A549 (cell line): ENCODE data around the gene HDLBP. TPM values are rescaled to one million over a fixed set of nuclear protein-coding genes. Genes with fewer than 3 reads are reported as not detected.

ENCODE experiments used
- ATAC-seq, 2 experiments: fragments of 200-7000 bp in 1 of 2; fragments of >200 bp in 1 of 2; cut with Nextera tagmentation in 1 of 2; cut with Tn5 transposase in 1 of 2; 3 replicates each; pipeline versions ENCODE4 v1.8.0 to v1.9.1; 2018 to 2020; ENCODE audit warnings: mild to moderate bottlenecking in 1 of 2, moderate library complexity in 1 of 2
- CTCF ChIA-PET: fragments of 300-600 bp; sonication (Branson Sonifier 250); formaldehyde crosslinking; extraction: SDS; loops from one replicate; lab custom pipeline; 2021; ENCODE audit warnings: antibody characterized with exemption, inconsistent platforms; lab: Yijun Ruan, JAX
- POLR2A ChIA-PET: fragments of 350-600 bp; formaldehyde crosslinking; extraction: SDS; loops from one replicate; lab custom pipeline; 2021; ENCODE audit warnings: antibody characterized with exemption, inconsistent platforms; lab: Yijun Ruan, JAX
- DNase-seq, 2 experiments: peaks; one replicate each; pipeline versions ENCODE4 v3.0.0 to v3.0.0-alpha.2; 2011 to 2016; ENCODE audit warnings: low read depth in 1 of 2, low spot score in 1 of 2
- FAIRE-seq: peaks from 2 replicates; lab custom pipeline; 2011; peaks lifted over from hg19 to GRCh38; lab: Jason Lieb, UNC
- H3K27ac ChIP-seq, 2 experiments: fragments of >200 bp; sonication (Bioruptor Twin); formaldehyde crosslinking; 3 replicates each; pipeline ENCODE4 v1.5.1; 2016 to 2017
- H3K4me1 ChIP-seq: fragments of >200 bp; sonication (Bioruptor Twin); formaldehyde crosslinking; 3 replicates; pipeline ENCODE4 v1.6.1; 2016
- H3K4me2 ChIP-seq: fragments of >200 bp; sonication (Bioruptor Twin); formaldehyde crosslinking; 3 replicates; pipeline ENCODE4 v1.6.1; 2016
- H3K4me3 ChIP-seq: fragments of >200 bp; sonication (Bioruptor Twin); formaldehyde crosslinking; 3 replicates; pipeline ENCODE4 v1.5.1; 2016
- H3K9me3 ChIP-seq: fragments of >200 bp; sonication (Bioruptor Twin); formaldehyde crosslinking; 3 replicates; pipeline ENCODE4 v1.6.1; 2016
- CBX2 ChIP-seq: fragments of 200-600 bp; sonication (generic); IDR thresholded peaks from 2 replicates; pipeline ENCODE4 v1.6.1; 2016; ENCODE audit warnings: low read depth, mild to moderate bottlenecking, borderline replicate concordance
- EP300 ChIP-seq, 2 experiments: fragments of >200 bp; sonication (Bioruptor Twin); formaldehyde crosslinking; IDR thresholded peaks; 2 replicates in 1 of 2; 3 replicates in 1 of 2; pipeline ENCODE4 v1.6.1; 2016 to 2017
- FOSL2 ChIP-seq, 2 experiments: fragments of 450-650 bp in 1 of 2; fragments of >200 bp in 1 of 2; sonication (Bioruptor Twin) in 1 of 2; formaldehyde crosslinking; IDR thresholded peaks; 2 replicates each; pipeline versions ENCODE4 v1.5.0 to v1.6.1; 2016 to 2020; ENCODE audit warnings: mild to moderate bottlenecking in 1 of 2, moderate library complexity in 1 of 2
- GATA3 ChIP-seq: IDR thresholded peaks from 2 replicates; pipeline ENCODE4 v1.6.1; 2012; ENCODE audit warnings: borderline replicate concordance
- HEYL ChIP-seq: fragments of 250-450 bp; sonication (Bioruptor Pico); IDR thresholded peaks from 2 replicates; pipeline ENCODE4 v1.8.0; 2021; ENCODE audit warnings: mild to moderate bottlenecking, moderate library complexity
- HOXB13 ChIP-seq: fragments of 250-450 bp; sonication (Bioruptor Pico); IDR thresholded peaks from 2 replicates; pipeline ENCODE4 v1.5.0; 2020; ENCODE audit warnings: low read depth, mild to moderate bottlenecking, moderate library complexity
- JUN ChIP-seq, 2 experiments: fragments of >200 bp; sonication (Bioruptor Twin); formaldehyde crosslinking; IDR thresholded peaks; 2 replicates in 1 of 2; 3 replicates in 1 of 2; pipeline ENCODE4 v1.6.1; 2016 to 2017
- KDM5A ChIP-seq: fragments of 200-600 bp; sonication (generic); IDR thresholded peaks from 2 replicates; pipeline ENCODE4 v1.6.1; 2016; ENCODE audit warnings: antibody characterized with exemption, mild to moderate bottlenecking
- NPAS2 ChIP-seq: fragments of 250-450 bp; sonication (Bioruptor Pico); IDR thresholded peaks from 2 replicates; pipeline ENCODE4 v1.8.0; 2022; ENCODE audit warnings: mild to moderate bottlenecking, moderate library complexity, borderline replicate concordance
- POLR2AphosphoS2 ChIP-seq: conservative IDR thresholded peaks from 2 replicates; pipeline ENCODE4 v1.6.1; 2012; ENCODE audit warnings: low read length, improper control_type of control experiment, inconsistent platforms
- TFCP2L1 ChIP-seq: fragments of 250-450 bp; sonication (Bioruptor Pico); IDR thresholded peaks from 2 replicates; pipeline ENCODE4 v1.5.0; 2021; ENCODE audit warnings: mild to moderate bottlenecking
- TP53 ChIP-seq: fragments of 250-450 bp; sonication (Bioruptor Pico); IDR thresholded peaks from 2 replicates; pipeline ENCODE4 v1.5.0; 2021; ENCODE audit warnings: mild to moderate bottlenecking, moderate library complexity
- ZC3H11A ChIP-seq: fragments of 450-650 bp; IDR thresholded peaks from 2 replicates; pipeline ENCODE4 v1.6.1; 2014; ENCODE audit warnings: antibody characterized with exemption, mild to moderate bottlenecking
- WGBS: methylation state at CpG from one replicate; pipeline ENCODE4 v1.1.6; 2017; ENCODE audit errors: missing lambda C conversion rate; 5-methylcytosine and 5-hydroxymethylcytosine counted together
- polyA plus RNA-seq, 4 experiments: library from polyadenylated mRNA; depleted of rRNA in 3 of 4; stranded (reverse); fragments of >200 nt; fragmentation: RNase III in 1 of 4; extraction: RNeasy Plus Mini Kit Qiagen cat#74134 plus additional on column Dnase treatment in 1 of 4; gene quantifications; 2 replicates in 3 of 4; 3 replicates in 1 of 4; pipeline ENCODE4 v1.2.3, GENCODE V29; 2011 to 2017
- TF ChIP-seq, protein P1 (sequence below): IDR thresholded peaks from 2 replicates; pipeline ENCODE4 v1.6.1; 2012
- TF ChIP-seq, protein P2 (sequence below): fragments of 200-600 bp; sonication (generic); IDR thresholded peaks from 2 replicates; pipeline ENCODE4 v1.6.1; 2016; ENCODE audit warnings: antibody characterized with exemption, mild to moderate bottlenecking, moderate library complexity
- TF ChIP-seq, protein P3 (sequence below): fragments of 250-450 bp; sonication (Bioruptor Pico); IDR thresholded peaks from 2 replicates; pipeline ENCODE4 v1.5.0; 2021; ENCODE audit warnings: mild to moderate bottlenecking, moderate library complexity, borderline replicate concordance

Gene HDLBP
- polyA plus RNA-seq, 2 of the 4 experiments (the other 2 are of a cell fraction): 248 to 292 TPM

DNA sequence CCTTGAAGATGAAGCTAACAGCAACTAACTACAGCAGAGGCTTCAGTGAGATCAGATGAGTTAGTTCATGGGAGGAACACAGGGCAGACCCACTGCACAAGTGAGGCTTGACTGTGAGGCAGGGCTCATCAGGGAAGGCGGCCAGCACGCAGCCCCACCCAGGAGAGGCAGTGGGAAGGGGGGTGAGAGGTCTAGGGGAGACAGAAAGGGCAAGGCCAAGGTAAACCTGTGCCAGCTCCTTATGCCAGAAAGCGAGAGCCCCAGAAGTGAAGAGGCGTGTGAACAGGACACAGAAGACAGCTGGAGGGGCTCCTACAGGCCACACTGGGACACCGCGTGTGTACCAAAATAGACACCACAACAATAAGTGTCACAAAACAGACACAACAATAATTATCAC is 78.4 kb downstream of the HDLBP start:
- CTCF ChIA-PET: interaction anchor here (0.7 to 1.3 kb wide), 3 partner anchors 19 to 29 kb away, joined by 3 read pairs; no protein-coding TSS in a partner anchor
- POLR2A ChIA-PET: no interaction called here
- TF ChIP-seq FOSL2 (IDR thresholded peaks at IDR 0.05) (no peak), FOSL2 (CRISPR knock-in tag; IDR thresholded peaks at IDR 0.05) (no peak), TFCP2L1 (CRISPR knock-in tag) (no peak), KDM5A (no peak), TP53 (CRISPR knock-in tag) (no peak), POLR2AphosphoS2 (no peak), CBX2 (no peak), NPAS2 (CRISPR knock-in tag) (no peak)
- TF ChIP-seq, protein P1, sequence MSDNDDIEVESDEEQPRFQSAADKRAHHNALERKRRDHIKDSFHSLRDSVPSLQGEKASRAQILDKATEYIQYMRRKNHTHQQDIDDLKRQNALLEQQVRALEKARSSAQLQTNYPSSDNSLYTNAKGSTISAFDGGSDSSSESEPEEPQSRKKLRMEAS: no peak
- TF ChIP-seq, protein P2, sequence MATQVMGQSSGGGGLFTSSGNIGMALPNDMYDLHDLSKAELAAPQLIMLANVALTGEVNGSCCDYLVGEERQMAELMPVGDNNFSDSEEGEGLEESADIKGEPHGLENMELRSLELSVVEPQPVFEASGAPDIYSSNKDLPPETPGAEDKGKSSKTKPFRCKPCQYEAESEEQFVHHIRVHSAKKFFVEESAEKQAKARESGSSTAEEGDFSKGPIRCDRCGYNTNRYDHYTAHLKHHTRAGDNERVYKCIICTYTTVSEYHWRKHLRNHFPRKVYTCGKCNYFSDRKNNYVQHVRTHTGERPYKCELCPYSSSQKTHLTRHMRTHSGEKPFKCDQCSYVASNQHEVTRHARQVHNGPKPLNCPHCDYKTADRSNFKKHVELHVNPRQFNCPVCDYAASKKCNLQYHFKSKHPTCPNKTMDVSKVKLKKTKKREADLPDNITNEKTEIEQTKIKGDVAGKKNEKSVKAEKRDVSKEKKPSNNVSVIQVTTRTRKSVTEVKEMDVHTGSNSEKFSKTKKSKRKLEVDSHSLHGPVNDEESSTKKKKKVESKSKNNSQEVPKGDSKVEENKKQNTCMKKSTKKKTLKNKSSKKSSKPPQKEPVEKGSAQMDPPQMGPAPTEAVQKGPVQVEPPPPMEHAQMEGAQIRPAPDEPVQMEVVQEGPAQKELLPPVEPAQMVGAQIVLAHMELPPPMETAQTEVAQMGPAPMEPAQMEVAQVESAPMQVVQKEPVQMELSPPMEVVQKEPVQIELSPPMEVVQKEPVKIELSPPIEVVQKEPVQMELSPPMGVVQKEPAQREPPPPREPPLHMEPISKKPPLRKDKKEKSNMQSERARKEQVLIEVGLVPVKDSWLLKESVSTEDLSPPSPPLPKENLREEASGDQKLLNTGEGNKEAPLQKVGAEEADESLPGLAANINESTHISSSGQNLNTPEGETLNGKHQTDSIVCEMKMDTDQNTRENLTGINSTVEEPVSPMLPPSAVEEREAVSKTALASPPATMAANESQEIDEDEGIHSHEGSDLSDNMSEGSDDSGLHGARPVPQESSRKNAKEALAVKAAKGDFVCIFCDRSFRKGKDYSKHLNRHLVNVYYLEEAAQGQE: no peak
- FAIRE-seq (no peak), ATAC-seq (no peak), DNase-seq (no peak)
- no peak overlapping the region for H3K4me3 ChIP-seq
- H3K4me2 ChIP-seq: no peak overlapping the region
- no peaks in the 10 kb centered on the region for H3K4me1 ChIP-seq
- over 99% methylated on average over 6 of the region's 6 CpGs for WGBS
- H3K9me3 ChIP-seq: no peaks in the 10 kb centered on the region
- H3K27ac ChIP-seq: no peak overlapping the region

DNA sequence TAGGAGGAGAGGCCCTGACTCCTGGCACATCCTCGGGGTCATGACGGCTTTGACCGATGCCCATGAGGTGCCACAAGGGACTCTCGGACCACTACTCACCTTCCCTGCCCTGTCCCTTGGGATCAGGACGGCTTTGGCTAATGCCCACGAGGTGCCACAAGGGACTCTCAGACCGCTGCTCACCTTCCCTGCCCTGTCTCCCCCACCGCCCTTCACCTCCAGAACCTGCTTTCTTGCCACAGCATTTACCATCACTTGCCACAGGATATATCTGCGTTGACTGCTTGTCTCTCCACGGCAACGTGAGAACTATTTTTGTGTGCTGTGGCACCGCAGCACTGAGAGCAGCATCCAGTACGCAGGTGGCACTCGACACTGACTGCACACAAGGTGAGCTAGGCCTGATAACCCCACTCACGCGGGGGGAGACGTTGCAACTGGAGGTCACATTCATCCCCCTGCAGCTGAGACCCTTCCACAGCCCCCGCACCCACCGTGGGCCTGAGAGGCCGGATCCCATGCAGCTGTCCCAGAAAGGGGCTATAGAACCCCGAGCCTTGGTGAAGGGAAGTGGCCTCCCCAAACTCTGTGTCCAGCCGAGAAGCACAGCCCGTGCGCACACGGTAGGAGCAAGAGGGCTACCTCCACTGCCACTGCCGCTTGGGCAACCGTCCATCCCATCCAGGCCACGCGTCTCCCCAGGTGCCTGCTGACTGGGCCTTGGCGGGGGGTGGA is 79.4 kb downstream of the HDLBP start:
- Histone ChIP-seq H3K9me3 (no peaks in the 10 kb centered on the region), H3K4me1 (no peaks in the 10 kb centered on the region), H3K27ac (no peak overlapping the region), H3K4me2 (no peak overlapping the region), H3K4me3 (no peak overlapping the region)
- TF ChIP-seq HEYL (CRISPR knock-in tag): no peak
- no peak for TF ChIP-seq FOSL2 (IDR thresholded peaks at IDR 0.05)
- TF ChIP-seq FOSL2 (CRISPR knock-in tag; IDR thresholded peaks at IDR 0.05): no peak
- TF ChIP-seq, protein P2: no peak
- TF ChIP-seq JUN (IDR thresholded peaks at IDR 0.05): no peak
- TF ChIP-seq ZC3H11A: no peak
- TF ChIP-seq, protein P3, sequence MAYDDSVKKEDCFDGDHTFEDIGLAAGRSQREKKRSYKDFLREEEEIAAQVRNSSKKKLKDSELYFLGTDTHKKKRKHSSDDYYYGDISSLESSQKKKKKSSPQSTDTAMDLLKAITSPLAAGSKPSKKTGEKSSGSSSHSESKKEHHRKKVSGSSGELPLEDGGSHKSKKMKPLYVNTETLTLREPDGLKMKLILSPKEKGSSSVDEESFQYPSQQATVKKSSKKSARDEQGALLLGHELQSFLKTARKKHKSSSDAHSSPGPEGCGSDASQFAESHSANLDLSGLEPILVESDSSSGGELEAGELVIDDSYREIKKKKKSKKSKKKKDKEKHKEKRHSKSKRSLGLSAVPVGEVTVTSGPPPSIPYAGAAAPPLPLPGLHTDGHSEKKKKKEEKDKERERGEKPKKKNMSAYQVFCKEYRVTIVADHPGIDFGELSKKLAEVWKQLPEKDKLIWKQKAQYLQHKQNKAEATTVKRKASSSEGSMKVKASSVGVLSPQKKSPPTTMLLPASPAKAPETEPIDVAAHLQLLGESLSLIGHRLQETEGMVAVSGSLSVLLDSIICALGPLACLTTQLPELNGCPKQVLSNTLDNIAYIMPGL (CRISPR knock-in tag): no peak
- TF ChIP-seq KDM5A: no peak
- TF ChIP-seq GATA3: no peak
- TF ChIP-seq TFCP2L1 (CRISPR knock-in tag): no peak
- no peak for TF ChIP-seq HOXB13
- TF ChIP-seq EP300 (IDR thresholded peaks at IDR 0.05): no peak
- no peak for FAIRE-seq
- no peak for ATAC-seq
- CTCF ChIA-PET: interaction anchor here (1.2 to 1.3 kb wide), 2 partner anchors 18 to 28 kb away, joined by 3 read pairs; no protein-coding TSS in a partner anchor
- WGBS: 96% methylated on average over 30 of the region's 30 CpGs
- no peak for DNase-seq
- POLR2A ChIA-PET: no interaction called here
